DMS53 (cell line): ENCODE results near the gene GATA3.

ENCODE experiments used
- DNase-seq: peaks from one replicate; lab custom pipeline; 2025; lab: John Stamatoyannopoulos, UW

The GATA3 gene

GRCh38 chr10:8102708-8103401 is 48.4 kb downstream of the GATA3 start:
- DNase-seq: no peak

- DNase-seq: no peak
Observed at GRCh38 chr10:8103543-8103942, 49.1 kb downstream of the GATA3 start.

GRCh38 chr10:8104005-8104404 is 49.5 kb downstream of the GATA3 start:
- no peak for DNase-seq

GRCh38 chr10:8104721-8105120 is 50.2 kb downstream of the GATA3 start:
- DNase-seq: no peak

- no peak for DNase-seq
Observed at GRCh38 chr10:8105932-8106331, 51.4 kb downstream of the GATA3 start.

- DNase-seq: no peak
Observed at GRCh38 chr10:8112230-8112905, 57.9 kb downstream of the GATA3 start.

GRCh38 chr10:8112942-8113442 is 58.5 kb downstream of the GATA3 start:
- no peak for DNase-seq

GRCh38 chr10:8113616-8114015 is 59.1 kb downstream of the GATA3 start:
- no peak for DNase-seq

GRCh38 chr10:8114741-8115617 is 60.5 kb downstream of the GATA3 start:
- no peak for DNase-seq

- DNase-seq: no peak
Observed at GRCh38 chr10:8115618-8115980, 61.1 kb downstream of the GATA3 start.

- DNase-seq: no peak
Observed at GRCh38 chr10:8116474-8116873, 62.0 kb downstream of the GATA3 start.

- no peak for DNase-seq
Observed at GRCh38 chr10:8116926-8117493, 62.5 kb downstream of the GATA3 start.

- DNase-seq: no peak
Observed at GRCh38 chr10:8121201-8121890, 66.9 kb downstream of the GATA3 start.

- no peak for DNase-seq
Observed at GRCh38 chr10:8122611-8123369, 68.3 kb downstream of the GATA3 start.

- DNase-seq: no peak
Observed at GRCh38 chr10:8124436-8124835, 69.9 kb downstream of the GATA3 start.
